Measurements from ENCODE around the gene ANXA4.

ANXA4 gene

GRCh38 chr2:69791045-69791444, 49.1 kb downstream of the ANXA4 start:
- TF ChIP-seq TEAD4 (IDR thresholded peaks at IDR 0.05): no peak
- no peak for TF ChIP-seq YY1 (IDR thresholded peaks at IDR 0.05; ENCODE audit: low read depth)
- TF ChIP-seq CEBPB (IDR thresholded peaks at IDR 0.05): no peak
- no peak for TF ChIP-seq USF1 (IDR thresholded peaks at IDR 0.05)
- no peak for TF ChIP-seq CREB1 (IDR thresholded peaks at IDR 0.05; ENCODE audit: low read depth)
- TF ChIP-seq ZBTB7A (IDR thresholded peaks at IDR 0.05; ENCODE audit: low read depth): no peak
- TF ChIP-seq EP300 (IDR thresholded peaks at IDR 0.05; ENCODE audit: borderline replicate concordance): no peak
- TF ChIP-seq TCF12 (IDR thresholded peaks at IDR 0.05; ENCODE audit: low read depth): no peak
- no peak for TF ChIP-seq NFIC (IDR thresholded peaks at IDR 0.05)
- TF ChIP-seq MAX (IDR thresholded peaks at IDR 0.05): no peak
- no peak for TF ChIP-seq FOXM1 (IDR thresholded peaks at IDR 0.05; ENCODE audit: borderline replicate concordance, low read depth)
- no peak for TF ChIP-seq TAF1 (IDR thresholded peaks at IDR 0.05; ENCODE audit: low read depth)

GRCh38 chr2:69796174-69796573, 54.2 kb downstream of the ANXA4 start:
- TF ChIP-seq USF1 (IDR thresholded peaks at IDR 0.05): no peak
- TF ChIP-seq REST (IDR thresholded peaks at IDR 0.05; ENCODE audit: low read depth): no peak
- TF ChIP-seq ZBTB7A (IDR thresholded peaks at IDR 0.05; ENCODE audit: low read depth): no peak
- TF ChIP-seq EGR1 (IDR thresholded peaks at IDR 0.05): no peak
- TF ChIP-seq NFIC (IDR thresholded peaks at IDR 0.05): no peak
- no peak for TF ChIP-seq CEBPB (IDR thresholded peaks at IDR 0.05)
- TF ChIP-seq TEAD4 (IDR thresholded peaks at IDR 0.05): no peak
- TF ChIP-seq TAF1 (IDR thresholded peaks at IDR 0.05; ENCODE audit: low read depth): no peak
- TF ChIP-seq RAD21 (IDR thresholded peaks at IDR 0.05; ENCODE audit: low read depth): no peak
- no peak for TF ChIP-seq TCF12 (IDR thresholded peaks at IDR 0.05; ENCODE audit: low read depth)

GRCh38 chr2:69797235-69797634, 55.3 kb downstream of the ANXA4 start:
- TF ChIP-seq EP300 (IDR thresholded peaks at IDR 0.05; ENCODE audit: borderline replicate concordance) (no peak), TEAD4 (IDR thresholded peaks at IDR 0.05) (no peak), NFIC (IDR thresholded peaks at IDR 0.05) (no peak), CREB1 (IDR thresholded peaks at IDR 0.05; ENCODE audit: low read depth) (no peak), FOXM1 (IDR thresholded peaks at IDR 0.05; ENCODE audit: borderline replicate concordance, low read depth) (no peak), USF1 (IDR thresholded peaks at IDR 0.05) (no peak), CEBPB (IDR thresholded peaks at IDR 0.05) (no peak), RAD21 (IDR thresholded peaks at IDR 0.05; ENCODE audit: low read depth) (no peak), TCF12 (IDR thresholded peaks at IDR 0.05; ENCODE audit: low read depth) (no peak)

GRCh38 chr2:69797836-69798289, 55.9 kb downstream of the ANXA4 start:
- TF ChIP-seq USF1 (IDR thresholded peaks at IDR 0.05): no peak
- no peak for TF ChIP-seq REST (IDR thresholded peaks at IDR 0.05; ENCODE audit: low read depth)
- TF ChIP-seq TEAD4 (IDR thresholded peaks at IDR 0.05): no peak

- TF ChIP-seq USF1 (IDR thresholded peaks at IDR 0.05): no peak
- no peak for TF ChIP-seq MAX (IDR thresholded peaks at IDR 0.05)
- TF ChIP-seq EP300 (IDR thresholded peaks at IDR 0.05; ENCODE audit: borderline replicate concordance): no peak
- TF ChIP-seq REST (IDR thresholded peaks at IDR 0.05; ENCODE audit: low read depth): no peak
- TF ChIP-seq RAD21 (IDR thresholded peaks at IDR 0.05; ENCODE audit: low read depth): no peak
- TF ChIP-seq ZBTB7A (IDR thresholded peaks at IDR 0.05; ENCODE audit: low read depth): no peak
- no peak for TF ChIP-seq CREB1 (IDR thresholded peaks at IDR 0.05; ENCODE audit: low read depth)
Observed at GRCh38 chr2:69798290-69798908, 56.5 kb downstream of the ANXA4 start.

Measured in Ishikawa (cell line).